HG03439 (cell line): ENCODE measurements around the gene TOGARAM1.

Source experiments
- ATAC-seq: cut with Tn5 transposase; IDR thresholded peaks from one replicate; pipeline ENCODE4 v1.9.1; 2021; ENCODE audit warnings: mild to moderate bottlenecking, moderate library complexity; ENCODE audit not compliant: unreplicated experiment

The TOGARAM1 gene

DNA sequence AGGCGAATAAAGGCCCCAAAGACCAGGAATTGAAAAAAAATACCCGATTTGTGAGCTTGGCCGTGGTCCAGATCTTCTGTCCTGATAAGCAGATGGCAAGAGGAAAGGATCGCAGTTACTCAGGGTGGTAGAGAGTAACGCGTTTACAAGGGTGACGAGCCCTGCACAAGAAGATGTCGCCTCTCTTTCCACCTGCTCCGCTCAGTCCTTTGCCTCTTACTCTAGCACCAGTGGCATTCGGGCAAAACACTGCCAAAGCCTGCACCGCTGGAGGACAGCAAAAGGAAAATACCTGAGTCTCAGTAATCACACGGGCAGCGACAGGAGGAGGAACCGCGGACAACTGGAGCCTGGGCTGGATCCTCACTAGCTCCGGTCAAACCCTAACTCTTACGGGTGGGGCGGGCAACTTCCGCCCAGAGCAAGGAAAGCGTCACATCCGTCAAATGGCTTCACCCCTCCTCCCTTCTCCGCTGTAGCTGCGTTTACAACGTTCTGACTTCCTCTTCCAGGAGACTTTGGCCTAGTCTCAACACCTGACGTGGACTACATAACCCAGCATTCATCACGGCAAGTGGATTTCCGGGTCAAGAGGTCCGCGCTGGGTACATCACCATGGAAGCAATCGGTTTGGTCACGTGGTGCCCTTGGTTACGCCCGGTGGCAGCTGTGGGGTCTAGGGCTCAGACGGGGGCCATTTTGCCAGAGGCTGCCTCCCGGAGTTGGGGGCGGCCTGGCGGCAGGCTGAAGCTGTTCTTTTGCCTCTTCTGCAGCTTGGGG is at the start of gene TOGARAM1, which contains the start of gene KLHL28:
Gene TOGARAM1 (plus strand): TSS at position 637 of the 780 bp plus-strand sequence. CDS start 232 bp downstream, outside the sequence.
Gene KLHL28 (minus strand): TSS at position 394 of the 780 bp plus-strand sequence. CDS start 16,019 bp downstream, outside the sequence.
- ATAC-seq: peak; percentile 91

DNA sequence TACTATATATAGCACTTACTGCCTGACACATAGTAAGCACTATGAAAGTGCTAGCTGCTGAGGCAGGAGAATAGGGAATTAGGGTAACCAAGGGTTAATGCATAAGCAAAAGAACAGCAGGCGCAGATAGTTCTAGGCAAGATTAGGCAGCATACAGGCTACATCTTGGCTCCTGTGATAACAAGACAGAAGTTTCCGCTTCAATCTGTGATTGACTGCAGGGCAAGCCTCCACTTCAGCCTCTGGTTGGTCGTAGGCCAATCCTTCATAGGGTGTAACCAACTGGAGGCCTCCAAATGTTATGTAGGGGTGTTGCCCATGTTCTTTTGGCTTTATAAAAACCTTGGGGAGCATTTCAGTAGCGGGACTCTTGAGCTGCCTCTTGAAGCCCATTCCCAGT is 47.1 kb upstream of the TOGARAM1 start:
- ATAC-seq: no peak

- no peak for ATAC-seq
Measured at GRCh38 chr14:44928793-44929192, 33.2 kb upstream of the TOGARAM1 start.

- ATAC-seq: no peak
Measured at GRCh38 chr14:44935155-44935554, 26.8 kb upstream of the TOGARAM1 start.

DNA sequence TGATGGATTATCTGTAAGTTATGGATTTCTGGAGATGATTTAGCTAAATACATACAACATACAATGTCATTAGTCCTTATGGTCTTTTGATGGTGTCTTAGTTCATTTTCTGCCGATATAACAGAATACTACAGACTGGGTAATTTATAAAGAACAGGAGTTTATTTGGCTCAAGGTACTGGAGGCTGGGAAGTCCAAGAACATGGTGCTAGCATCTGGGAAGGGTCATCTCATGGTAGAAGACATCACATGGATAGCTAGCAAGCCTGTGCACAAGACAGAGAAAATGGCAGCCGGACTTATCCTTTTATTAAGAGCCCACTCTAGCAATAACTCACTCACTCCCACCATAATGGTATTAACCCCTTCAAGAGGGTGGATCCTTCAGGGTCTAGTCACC is 24.4 kb upstream of the TOGARAM1 start:
- ATAC-seq: no peak

DNA sequence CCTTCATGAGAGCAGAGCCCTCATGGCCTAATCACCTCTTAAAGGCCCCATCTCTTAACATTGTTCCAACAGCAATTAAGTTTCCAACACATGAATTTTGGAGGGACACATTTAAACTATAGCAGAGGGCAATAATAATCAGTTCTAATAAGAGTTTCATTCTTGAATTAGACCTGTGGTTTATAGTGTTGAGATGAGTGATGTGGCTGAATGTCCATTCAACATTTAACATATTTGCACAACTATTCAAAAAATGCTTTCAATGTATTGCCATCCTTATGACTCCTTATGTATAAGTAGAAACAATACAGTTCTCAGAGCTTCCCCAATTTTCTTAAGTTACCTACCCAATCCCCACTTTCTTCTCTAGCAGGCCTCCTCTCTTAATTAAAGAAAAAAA is 21.8 kb upstream of the TOGARAM1 start:
- ATAC-seq: no peak

GRCh38 chr14:44940944-44941343 is 21.0 kb upstream of the TOGARAM1 start:
- no peak for ATAC-seq

- ATAC-seq: no peak
Measured at GRCh38 chr14:44941591-44941990, 20.4 kb upstream of the TOGARAM1 start.

DNA sequence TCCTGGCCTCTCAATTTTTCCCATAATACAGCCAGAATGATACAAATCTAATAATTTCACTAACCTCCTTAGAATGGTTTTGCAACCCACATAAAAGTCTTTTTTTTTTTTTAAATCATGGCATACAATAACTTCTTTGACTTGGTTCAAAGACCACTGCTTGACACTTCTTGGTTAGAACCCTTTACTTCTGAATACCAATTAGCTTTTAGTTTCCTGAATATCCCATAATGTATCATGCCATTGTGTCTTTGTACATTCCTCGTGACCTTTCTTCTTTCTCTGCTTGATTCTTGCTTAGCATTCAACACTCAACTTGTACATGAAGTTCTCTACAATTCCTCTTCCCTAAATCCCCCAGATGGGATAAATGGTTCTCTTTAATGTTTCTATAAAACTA is 19.6 kb upstream of the TOGARAM1 start:
- ATAC-seq: no peak

DNA sequence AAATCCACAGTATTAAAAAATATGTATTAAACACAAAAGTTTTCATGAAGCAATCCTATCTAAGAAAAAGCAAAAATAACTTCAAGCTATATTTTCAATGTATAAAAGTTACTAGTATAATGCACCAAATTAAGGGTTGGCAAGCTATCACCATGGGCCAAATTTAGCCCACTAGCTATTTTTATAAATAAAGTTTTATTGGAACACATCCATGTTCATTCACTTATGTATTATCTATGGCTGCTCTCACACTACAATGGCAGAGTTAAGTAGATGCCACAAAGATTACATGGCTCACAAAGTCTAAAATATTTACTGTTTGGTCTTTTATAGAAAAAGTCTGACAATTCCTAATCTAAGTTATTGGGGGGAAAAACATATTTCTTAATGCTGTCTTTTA is 17.9 kb upstream of the TOGARAM1 start:
- no peak for ATAC-seq

DNA sequence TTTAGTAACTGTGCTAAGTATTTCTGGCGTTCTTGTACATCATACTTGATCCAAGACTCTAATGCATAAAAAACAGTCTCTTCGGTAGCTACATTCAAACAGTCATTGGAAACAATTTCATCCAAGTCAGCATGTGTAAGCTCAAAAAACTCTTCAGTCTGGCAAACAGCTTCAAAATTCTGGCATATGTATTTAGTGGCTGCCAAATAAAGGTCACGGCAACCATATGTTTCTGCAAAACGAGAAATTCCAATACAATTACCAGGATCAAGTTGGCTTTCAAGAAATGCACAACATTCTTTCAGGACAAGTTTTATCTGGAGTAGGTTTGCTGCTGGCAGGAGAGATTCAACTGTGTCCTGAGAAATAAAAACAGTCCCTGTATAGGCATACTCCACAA is 16.7 kb upstream of the TOGARAM1 start:
- ATAC-seq: no peak

GRCh38 chr14:44951051-44951450 is 10.9 kb upstream of the TOGARAM1 start:
- no peak for ATAC-seq

DNA sequence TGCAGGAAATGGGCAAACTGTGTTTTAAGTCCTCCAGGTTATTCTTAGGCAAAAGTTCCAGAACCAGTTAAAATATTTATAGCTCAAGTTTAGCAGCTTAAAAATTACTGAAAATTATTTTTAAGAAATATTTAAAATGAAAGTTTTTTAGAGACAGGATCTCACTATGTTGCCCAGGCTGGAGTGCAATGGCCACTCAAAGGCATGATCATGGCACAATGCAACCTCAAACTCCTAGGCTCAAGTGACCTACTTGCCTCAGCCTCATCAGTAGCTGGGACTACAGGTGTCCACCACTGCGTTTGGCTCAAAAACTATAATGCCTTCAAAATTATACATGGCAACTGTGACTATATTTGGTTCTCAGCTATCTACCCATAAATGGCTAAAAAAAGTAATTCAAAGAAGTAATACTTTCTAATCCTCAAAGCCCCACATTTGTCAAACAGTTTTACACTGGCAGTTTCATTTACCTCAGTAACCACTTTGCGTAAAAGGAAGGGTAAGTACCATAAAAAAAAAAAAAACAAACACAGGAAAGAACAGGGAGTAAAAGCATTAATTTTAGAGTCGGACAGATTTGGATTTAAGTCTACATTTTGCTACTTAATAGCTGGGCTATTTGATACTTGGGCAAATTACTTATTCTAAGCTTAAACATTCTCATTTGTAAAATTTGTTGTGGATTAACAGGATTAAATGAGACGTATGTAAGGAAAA is 9.4 kb upstream of the TOGARAM1 start:
- ATAC-seq: no peak

GRCh38 chr14:44954750-44955149 is 7.2 kb upstream of the TOGARAM1 start:
- no peak for ATAC-seq

DNA sequence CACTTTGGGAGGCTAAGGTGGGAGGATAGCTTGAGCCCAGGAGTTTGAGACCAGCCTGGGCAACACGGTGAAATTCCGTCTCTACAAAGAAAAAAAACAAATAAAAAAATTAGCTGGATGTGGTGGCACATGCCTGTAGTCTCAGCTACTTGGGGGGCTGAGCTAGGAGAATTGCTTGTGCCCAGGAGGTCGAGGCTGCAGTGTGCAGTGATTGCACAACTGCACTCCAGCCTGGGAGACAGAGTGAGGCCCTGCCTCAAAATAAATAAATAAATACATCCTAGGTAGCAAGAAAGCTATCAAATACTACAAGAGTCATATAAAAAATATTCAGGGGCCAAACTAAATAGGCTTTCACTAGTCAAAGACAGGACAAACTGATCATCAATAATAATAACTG is 6.5 kb upstream of the TOGARAM1 start:
- ATAC-seq: no peak

DNA sequence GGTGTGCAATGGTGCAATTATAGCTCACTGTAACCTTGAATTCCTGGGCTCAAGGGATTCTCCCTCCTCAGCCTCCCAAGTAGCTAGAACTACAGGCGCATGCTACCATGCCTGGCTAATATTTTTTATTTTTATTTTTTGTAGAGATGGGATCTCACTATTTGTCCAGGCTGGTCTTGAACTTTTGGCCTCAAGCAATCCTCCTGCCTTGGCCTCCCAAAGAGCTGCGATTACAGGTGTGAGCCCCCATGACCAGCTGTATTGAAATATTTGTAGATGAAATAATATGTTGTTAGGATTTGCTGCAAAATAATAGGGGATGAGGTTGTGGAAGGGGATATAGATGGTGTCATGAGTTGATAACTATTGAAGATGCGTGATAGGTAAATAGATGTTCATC is 5.1 kb upstream of the TOGARAM1 start:
- no peak for ATAC-seq

GRCh38 chr14:44959538-44959937 is 2.5 kb upstream of the TOGARAM1 start:
- no peak for ATAC-seq

- no peak for ATAC-seq
Measured at GRCh38 chr14:44960146-44960545, 1.8 kb upstream of the TOGARAM1 start.

DNA sequence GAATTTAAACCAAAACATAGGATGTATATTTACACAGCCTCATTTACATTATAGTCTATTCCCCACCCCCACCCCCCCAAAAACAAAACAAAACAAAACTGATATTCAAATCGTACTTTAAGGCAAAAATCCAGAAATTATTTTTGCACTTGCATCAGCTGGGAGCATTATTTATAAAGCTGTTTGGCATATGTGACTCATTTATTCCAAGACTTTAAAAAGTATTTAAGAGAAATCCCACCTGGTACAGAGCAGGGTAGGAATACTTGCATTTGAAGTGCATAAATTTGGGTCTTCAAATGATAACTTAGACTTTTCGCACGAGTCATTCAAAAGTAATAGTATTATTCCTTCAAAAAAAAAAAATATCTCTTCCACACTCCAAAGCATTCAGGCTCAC is 1.3 kb upstream of the TOGARAM1 start:
- no peak for ATAC-seq

DNA sequence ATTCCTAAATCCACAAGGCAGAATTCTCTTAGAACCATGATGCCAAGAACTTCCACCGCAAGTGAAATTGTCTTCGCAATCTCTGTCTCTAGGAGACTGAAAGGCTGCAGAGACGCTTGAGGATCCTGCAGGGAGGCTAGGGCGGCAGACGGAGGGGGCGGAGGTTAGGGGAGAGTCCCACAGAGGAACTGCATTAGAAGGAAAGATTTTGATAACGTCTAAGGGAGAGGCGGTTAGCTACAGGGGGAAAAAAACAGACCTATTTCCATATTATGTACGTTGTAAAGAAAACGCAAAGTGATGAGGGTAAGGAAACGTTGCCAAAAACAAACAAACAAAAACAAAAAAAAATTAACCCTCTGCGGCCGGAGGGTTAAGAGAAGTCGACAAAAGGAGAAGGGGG is 838 bp upstream of the TOGARAM1 start:
- ATAC-seq: peak; percentile 19

DNA sequence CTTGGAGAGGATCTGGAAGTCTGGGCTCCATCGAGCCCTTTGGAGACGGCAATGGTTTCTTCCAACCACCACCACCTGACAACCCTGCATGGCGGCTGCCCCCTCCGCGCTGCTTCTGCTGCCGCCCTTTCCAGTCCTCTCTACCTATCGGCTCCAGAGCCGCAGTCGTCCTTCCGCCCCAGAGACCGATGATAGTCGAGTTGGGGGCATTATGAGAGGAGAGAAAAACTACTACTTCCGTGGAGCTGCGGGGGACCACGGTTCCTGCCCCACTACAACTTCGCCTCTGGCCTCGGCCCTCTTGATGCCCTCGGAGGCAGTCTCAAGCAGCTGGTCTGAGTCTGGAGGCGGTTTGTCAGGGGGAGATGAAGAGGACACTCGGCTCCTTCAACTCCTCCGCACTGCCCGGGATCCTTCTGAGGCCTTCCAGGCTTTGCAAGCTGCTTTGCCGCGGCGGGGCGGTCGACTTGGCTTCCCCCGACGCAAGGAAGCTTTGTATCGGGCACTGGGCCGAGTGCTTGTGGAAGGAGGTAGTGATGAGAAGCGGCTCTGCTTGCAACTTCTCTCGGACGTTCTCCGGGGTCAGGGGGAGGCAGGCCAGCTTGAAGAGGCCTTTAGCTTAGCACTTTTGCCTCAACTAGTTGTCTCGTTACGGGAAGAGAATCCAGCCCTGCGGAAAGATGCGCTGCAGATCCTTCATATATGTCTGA is 499 bp downstream of the TOGARAM1 start:
- ATAC-seq: peak; percentile 34
